ENCODE data around the gene CYRIA.

The CYRIA gene

DNA sequence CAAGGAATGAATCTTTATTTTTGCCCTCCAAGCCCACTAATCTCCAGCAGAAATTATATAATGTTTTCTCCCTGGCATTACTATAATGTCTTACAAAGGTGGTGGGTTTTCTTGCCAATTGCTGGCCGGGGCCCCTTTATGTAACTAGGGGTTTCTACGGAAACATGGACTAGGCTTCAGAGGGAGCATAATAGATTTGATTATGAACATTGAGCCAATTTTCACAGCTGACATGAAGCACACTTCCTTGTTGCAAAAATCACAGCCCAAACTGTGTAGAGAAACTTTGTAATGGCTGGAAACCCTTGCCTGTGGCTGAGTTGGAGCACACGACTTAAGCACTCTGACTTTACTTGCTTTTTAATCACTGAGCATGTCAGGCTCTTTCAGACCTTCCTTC lies 3.8 kb upstream of the CYRIA start:
- Histone ChIP-seq H3K9ac (ENCODE audit: low read length) (no peak overlapping the region), H3K4me2 (ENCODE audit: low read length) (no peak overlapping the region), H3K9me3 (ENCODE audit: low read length) (no peaks in the 10 kb centered on the region)

DNA sequence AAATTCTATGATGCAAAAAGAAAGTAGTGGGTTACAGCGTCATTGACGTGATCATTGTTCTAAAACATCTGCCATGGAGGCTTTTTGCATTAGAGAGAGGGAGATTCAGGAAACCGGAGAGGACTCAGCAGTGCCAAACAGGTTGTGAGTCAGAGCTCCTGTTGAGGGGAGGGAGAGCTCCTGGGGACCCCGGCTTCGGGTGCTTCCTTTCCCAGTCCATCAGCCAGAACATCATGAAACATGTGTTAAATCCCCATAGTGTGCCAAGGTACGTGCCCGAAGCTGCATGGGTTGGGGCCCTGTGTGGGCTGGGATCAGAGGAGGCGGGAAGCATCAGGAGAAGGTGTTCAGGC lies 791 bp upstream of the CYRIA start:
- Histone ChIP-seq H3K4me3 (ENCODE audit: low read depth, low read length, poor library complexity, severe bottlenecking) (peak overlapping the region; percentile 53), H3K4me1 (ENCODE audit: insufficient read depth, low read length, severe bottlenecking) (peaks cover 50% of the 10 kb centered on the region), H3K9me3 (ENCODE audit: low read length) (no peaks in the 10 kb centered on the region), H4K20me1 (ENCODE audit: insufficient read depth, low read length) (no peaks in the 10 kb centered on the region), H3F3A (ENCODE audit: insufficient read depth, low read length) (no peaks in the 10 kb centered on the region), H2AFZ (ENCODE audit: low read length) (no peak overlapping the region), H3K27me3 (ENCODE audit: insufficient read depth, low read length) (no peaks in the 10 kb centered on the region), H3K9me2 (ENCODE audit: low read depth, low read length) (no peaks in the 10 kb centered on the region), H3K36me3 (ENCODE audit: insufficient read depth, low read length) (no peaks in the 10 kb centered on the region), H3K79me2 (ENCODE audit: insufficient read depth, low read length) (peaks cover 4% of the 10 kb centered on the region; the same call in 1 of the 2 replicates), H3K9ac (ENCODE audit: low read length) (no peak overlapping the region), H3K4me2 (ENCODE audit: low read length) (peak overlapping the region; percentile 58), H3K27ac (ENCODE audit: low read depth, low read length, poor library complexity, severe bottlenecking) (no peak overlapping the region)
- TF ChIP-seq, protein P1, sequence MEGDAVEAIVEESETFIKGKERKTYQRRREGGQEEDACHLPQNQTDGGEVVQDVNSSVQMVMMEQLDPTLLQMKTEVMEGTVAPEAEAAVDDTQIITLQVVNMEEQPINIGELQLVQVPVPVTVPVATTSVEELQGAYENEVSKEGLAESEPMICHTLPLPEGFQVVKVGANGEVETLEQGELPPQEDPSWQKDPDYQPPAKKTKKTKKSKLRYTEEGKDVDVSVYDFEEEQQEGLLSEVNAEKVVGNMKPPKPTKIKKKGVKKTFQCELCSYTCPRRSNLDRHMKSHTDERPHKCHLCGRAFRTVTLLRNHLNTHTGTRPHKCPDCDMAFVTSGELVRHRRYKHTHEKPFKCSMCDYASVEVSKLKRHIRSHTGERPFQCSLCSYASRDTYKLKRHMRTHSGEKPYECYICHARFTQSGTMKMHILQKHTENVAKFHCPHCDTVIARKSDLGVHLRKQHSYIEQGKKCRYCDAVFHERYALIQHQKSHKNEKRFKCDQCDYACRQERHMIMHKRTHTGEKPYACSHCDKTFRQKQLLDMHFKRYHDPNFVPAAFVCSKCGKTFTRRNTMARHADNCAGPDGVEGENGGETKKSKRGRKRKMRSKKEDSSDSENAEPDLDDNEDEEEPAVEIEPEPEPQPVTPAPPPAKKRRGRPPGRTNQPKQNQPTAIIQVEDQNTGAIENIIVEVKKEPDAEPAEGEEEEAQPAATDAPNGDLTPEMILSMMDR (IDR thresholded peaks at IDR 0.05; ENCODE audit: low read length): no peak
- no peak for TF ChIP-seq EZH2 (IDR thresholded peaks at IDR 0.05; ENCODE audit: borderline replicate concordance, low read length)

More for the DNA sequence above, 3.8 kb upstream of the CYRIA start:
- H3K4me3 ChIP-seq (ENCODE audit: low read depth, low read length, poor library complexity, severe bottlenecking): no peak overlapping the region
- no peak overlapping the region for H2AFZ ChIP-seq (ENCODE audit: low read length)
- no peaks in the 10 kb centered on the region for H3K79me2 ChIP-seq (ENCODE audit: insufficient read depth, low read length)
- no peak for TF ChIP-seq EZH2 (IDR thresholded peaks at IDR 0.05; ENCODE audit: borderline replicate concordance, low read length)
- TF ChIP-seq, protein P1 (IDR thresholded peaks at IDR 0.05; ENCODE audit: low read length): no peak
- H3F3A ChIP-seq (ENCODE audit: insufficient read depth, low read length): no peaks in the 10 kb centered on the region
- H3K36me3 ChIP-seq (ENCODE audit: insufficient read depth, low read length): no peaks in the 10 kb centered on the region
- no peak overlapping the region for H3K27ac ChIP-seq (ENCODE audit: low read depth, low read length, poor library complexity, severe bottlenecking)
- peaks cover 20% of the 10 kb centered on the region for H3K4me1 ChIP-seq (ENCODE audit: insufficient read depth, low read length, severe bottlenecking)
- no peaks in the 10 kb centered on the region for H3K9me2 ChIP-seq (ENCODE audit: low read depth, low read length)
- no peaks in the 10 kb centered on the region for H4K20me1 ChIP-seq (ENCODE audit: insufficient read depth, low read length)
- H3K27me3 ChIP-seq (ENCODE audit: insufficient read depth, low read length): no peaks in the 10 kb centered on the region

DNA sequence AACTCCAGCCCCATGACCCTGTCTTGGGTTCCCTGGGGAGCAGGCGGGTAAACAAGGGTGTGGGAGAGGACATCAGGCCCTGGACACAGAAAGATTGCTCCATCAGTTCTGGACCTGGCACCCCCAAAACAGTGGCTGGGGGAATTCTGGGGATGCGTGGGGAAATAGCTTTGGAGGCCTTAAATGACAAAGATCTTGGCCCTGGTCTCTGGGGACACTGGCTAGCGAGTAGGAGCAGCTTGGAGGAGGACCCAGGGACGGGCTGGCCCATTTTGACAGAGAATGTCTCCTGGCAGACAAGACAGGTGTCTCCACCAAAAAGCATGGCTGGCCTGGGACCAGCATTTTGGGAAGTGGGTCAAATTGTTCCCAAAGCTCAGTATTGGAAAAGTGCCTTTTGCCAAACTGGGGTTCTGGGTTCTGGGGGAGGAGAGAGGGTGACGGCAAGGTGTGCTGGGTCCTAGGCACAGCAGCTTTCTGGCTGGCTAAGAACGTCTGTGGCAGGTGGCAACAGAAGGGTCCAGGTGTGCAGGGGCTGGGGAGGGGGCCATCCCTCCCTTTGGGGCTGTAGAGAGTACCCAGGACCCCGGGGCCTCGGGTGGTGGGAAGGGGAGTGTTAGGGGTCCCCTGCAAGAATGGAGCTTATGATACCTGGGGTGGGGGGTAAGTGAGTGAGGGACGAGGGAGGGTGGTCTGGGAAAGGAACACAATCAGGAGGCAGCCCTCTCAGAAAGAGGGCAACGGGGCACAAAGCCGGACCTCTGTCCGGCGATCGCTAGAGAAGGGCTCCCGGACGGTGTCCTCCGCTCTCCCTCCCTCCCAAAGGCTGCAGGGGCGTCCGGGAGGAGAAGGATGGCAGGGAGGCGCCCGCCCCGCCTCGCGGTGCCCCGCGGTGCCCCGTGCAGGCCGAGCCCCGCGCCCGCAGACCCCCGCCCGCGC lies 556 bp downstream of the CYRIA start:
- Histone ChIP-seq H2AFZ (ENCODE audit: low read length) (no peak overlapping the region), H3K4me2 (ENCODE audit: low read length) (peak overlapping the region; percentile 72), H3K4me3 (ENCODE audit: low read depth, low read length, poor library complexity, severe bottlenecking) (peak overlapping the region; percentile 72), H3K79me2 (ENCODE audit: insufficient read depth, low read length) (peaks cover 4% of the 10 kb centered on the region; the same call in 1 of the 2 replicates), H3K36me3 (ENCODE audit: insufficient read depth, low read length) (no peaks in the 10 kb centered on the region), H3K27ac (ENCODE audit: low read depth, low read length, poor library complexity, severe bottlenecking) (peak overlapping the region; percentile 77), H3K9ac (ENCODE audit: low read length) (peak overlapping the region; percentile 49), H3K9me3 (ENCODE audit: low read length) (no peaks in the 10 kb centered on the region), H3K27me3 (ENCODE audit: insufficient read depth, low read length) (no peaks in the 10 kb centered on the region), H3K4me1 (ENCODE audit: insufficient read depth, low read length, severe bottlenecking) (peaks cover 60% of the 10 kb centered on the region), H4K20me1 (ENCODE audit: insufficient read depth, low read length) (no peaks in the 10 kb centered on the region), H3F3A (ENCODE audit: insufficient read depth, low read length) (no peaks in the 10 kb centered on the region), H3K9me2 (ENCODE audit: low read depth, low read length) (no peaks in the 10 kb centered on the region)
- TF ChIP-seq EZH2 (IDR thresholded peaks at IDR 0.05; ENCODE audit: borderline replicate concordance, low read length): no peak
- TF ChIP-seq, protein P1 (IDR thresholded peaks at IDR 0.05; ENCODE audit: low read length): no peak
